GM12873 (cell line): Measurements from ENCODE around the gene MSN.

Experiments used
- CTCF ChIP-seq: IDR thresholded peaks from 2 replicates; pipeline ENCODE4 v1.5.1; 2012; ENCODE audit warnings: low read depth, mild to moderate bottlenecking, moderate library complexity, low read length, control low read depth; ENCODE audit not compliant: insufficient read depth; ENCODE audit errors: missing control alignments

MSN gene

GRCh38 chrX:65667503-65668376 lies at the start of gene MSN:
MSN (plus strand) TSS chrX:65667654; CDS start chrX:65667842, 188 bp downstream.
- TF ChIP-seq CTCF = peak; percentile 16

DNA sequence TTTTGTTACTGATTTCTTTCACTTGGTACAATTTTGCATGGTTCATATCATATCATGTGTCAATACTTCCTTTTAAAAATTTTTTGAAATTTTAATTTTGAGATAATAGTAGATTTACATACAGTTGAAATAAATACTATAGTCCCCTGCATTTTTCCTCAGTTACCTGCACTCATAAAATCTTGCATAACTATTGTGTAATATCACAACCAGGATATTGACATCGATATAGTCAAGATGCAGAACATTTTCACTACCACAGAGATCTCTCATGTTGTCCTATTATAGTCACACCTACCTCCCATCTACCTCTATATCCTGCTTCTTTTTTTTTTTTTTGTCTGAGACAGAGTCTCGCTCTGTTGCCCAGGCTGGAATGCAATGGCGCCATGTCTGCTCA lies 36.7 kb upstream of the MSN start:
- TF ChIP-seq CTCF = no peak

DNA sequence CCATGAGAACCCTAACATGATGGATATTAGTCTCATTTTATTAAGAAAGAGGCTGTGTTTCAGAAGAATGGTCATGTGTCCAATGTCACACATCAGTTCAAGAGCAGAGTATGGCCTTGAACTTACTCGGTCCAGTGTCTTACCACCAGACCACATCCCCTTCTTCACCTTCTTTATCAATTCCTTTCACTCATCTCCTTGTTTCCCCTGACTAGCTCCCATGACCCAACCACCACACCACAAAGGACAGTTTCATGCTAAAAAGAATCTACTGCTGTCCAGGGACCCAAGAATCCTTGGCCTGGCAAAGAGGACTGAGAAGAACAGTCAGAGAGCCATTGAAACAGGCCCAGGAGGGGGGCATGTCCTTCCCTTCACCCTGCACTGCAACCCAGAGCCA lies 33.6 kb upstream of the MSN start:
- no peak for TF ChIP-seq CTCF

DNA sequence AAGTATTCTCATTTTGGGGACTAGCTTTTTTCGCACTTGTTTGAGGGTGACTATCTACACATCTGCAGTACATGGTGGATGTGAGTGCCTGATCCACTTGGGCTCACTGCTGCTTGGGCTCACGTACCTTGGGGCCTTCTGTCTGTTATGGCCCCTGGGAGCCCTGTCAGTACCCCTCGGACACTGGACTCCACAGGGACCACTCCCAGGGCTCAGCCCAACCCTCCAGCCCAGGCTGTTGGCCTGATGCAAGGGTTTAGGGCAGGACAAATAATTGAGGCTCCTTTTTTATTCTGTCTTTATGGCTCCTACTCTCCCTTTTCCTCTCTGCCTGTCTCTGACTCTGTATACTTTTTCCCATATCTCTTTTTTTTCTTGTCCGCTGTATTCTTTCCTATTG lies 32.7 kb upstream of the MSN start:
- no peak for TF ChIP-seq CTCF

DNA sequence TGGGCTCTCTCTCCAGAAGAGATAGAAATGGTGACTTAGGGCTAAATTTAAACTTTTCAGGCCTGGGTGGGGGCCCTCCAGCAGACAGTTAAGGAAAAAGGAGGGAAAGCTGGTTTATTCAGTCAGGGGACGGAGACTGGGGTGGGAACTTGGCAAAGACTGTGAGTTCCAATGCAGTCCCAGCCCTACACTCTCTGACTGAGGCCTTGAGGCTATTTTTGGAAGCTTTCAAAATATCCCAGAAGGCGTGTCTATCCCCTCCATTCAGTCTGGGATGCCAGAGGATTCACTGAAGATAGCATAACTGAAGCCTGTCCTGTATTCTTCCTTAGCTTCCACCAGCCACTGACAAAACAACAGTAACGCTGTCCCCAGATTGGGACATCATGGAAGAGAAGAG lies 32.1 kb upstream of the MSN start:
- TF ChIP-seq CTCF = no peak

DNA sequence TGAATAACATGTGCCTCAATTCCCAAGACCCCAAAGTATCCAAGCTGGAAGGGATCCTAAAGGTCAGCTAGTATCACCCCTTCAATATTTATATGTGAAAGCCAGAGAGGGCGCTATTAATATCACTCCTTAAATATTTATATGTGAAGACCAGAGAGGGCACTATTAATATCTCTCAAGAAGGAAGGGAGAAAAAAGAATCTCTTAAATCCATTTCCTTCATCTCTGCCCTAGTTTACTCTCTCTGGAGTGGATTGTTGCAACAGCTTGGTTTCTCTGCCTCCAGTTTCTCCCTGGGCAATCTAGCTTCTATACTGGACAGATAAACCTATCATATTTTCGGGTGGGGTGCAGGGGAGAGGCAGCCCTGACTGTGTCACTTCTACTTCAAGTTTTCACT lies 31.6 kb upstream of the MSN start:
- no peak for TF ChIP-seq CTCF

DNA sequence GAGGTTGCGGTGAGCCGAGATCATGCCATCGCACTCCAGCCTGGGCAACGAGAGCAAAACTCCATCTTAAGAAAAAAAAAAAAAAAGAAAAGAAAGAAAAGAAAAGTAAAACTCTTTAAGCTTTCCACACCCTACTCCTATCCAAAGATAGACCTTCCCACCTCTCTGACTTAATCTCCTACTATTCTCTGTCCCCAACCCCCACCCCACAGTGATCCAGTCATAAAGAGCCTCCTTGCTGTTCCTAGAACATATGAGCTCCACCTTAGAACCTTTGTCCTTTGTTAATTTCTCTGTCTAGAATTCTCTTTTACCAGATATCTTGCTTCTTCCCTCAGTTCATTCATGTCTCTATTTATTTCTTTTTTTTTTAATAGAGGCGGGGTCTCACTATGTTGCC lies 30.1 kb upstream of the MSN start:
- TF ChIP-seq CTCF = no peak
